EH (cell line): ENCODE measurements around the gene PDE2A.
A peak's percentile ranks its signal among the peaks of the same experiment; 100 is the strongest.

Experiments used
- DNase-seq: peaks from one replicate; pipeline ENCODE4 v3.0.0-alpha.2; 2015; ENCODE audit warnings: low read depth

Gene PDE2A

GRCh38 chr11:72704028-72704782 lies 30.0 kb upstream of the PDE2A start:
- no peak for DNase-seq

- peak; percentile 82 for DNase-seq
Measured at GRCh38 chr11:72703267-72704008, 29.2 kb upstream of the PDE2A start.

GRCh38 chr11:72702577-72703241 lies 28.5 kb upstream of the PDE2A start:
- DNase-seq: no peak

GRCh38 chr11:72702096-72702495 lies 27.9 kb upstream of the PDE2A start:
- DNase-seq: no peak

GRCh38 chr11:72701466-72701865 lies 27.2 kb upstream of the PDE2A start:
- DNase-seq: no peak

- peak; percentile 74 for DNase-seq
Measured at GRCh38 chr11:72700146-72700545, 25.9 kb upstream of the PDE2A start.

GRCh38 chr11:72697814-72698213 lies 23.6 kb upstream of the PDE2A start:
- no peak for DNase-seq

- no peak for DNase-seq
Measured at GRCh38 chr11:72696866-72697700, 22.9 kb upstream of the PDE2A start.

- DNase-seq: no peak
Measured at GRCh38 chr11:72695354-72695753, 21.1 kb upstream of the PDE2A start.

- no peak for DNase-seq
Measured at GRCh38 chr11:72693271-72693968, 19.2 kb upstream of the PDE2A start.

- no peak for DNase-seq
Measured at GRCh38 chr11:72692498-72693237, 18.4 kb upstream of the PDE2A start.

GRCh38 chr11:72690166-72690565 lies 15.9 kb upstream of the PDE2A start:
- no peak for DNase-seq

GRCh38 chr11:72688929-72689328 lies 14.7 kb upstream of the PDE2A start:
- DNase-seq: no peak

- no peak for DNase-seq
Measured at GRCh38 chr11:72688486-72688885, 14.3 kb upstream of the PDE2A start.

GRCh38 chr11:72687326-72687725 lies 13.1 kb upstream of the PDE2A start:
- DNase-seq: no peak

- peak; percentile 37 for DNase-seq
Measured at GRCh38 chr11:72686639-72687220, 12.5 kb upstream of the PDE2A start.

- DNase-seq: no peak
Measured at GRCh38 chr11:72685560-72686480, 11.6 kb upstream of the PDE2A start.

- peak; percentile 75 for DNase-seq
Measured at GRCh38 chr11:72684236-72684912, 10.2 kb upstream of the PDE2A start.

- DNase-seq: peak; percentile 43
Measured at GRCh38 chr11:72683782-72684200, 9.6 kb upstream of the PDE2A start.
